ENCODE measurements around the gene NFIA. TPM values are rescaled to one million over a fixed set of nuclear protein-coding genes. Genes with fewer than 3 reads are reported as not detected.
A peak's percentile ranks its signal among the peaks of the same experiment; 100 is the strongest.

Gene NFIA
- total and polyA plus RNA-seq, 9 of the 15 experiments (the other 6 are each of a cell fraction or from before 2014, with no cell fraction given) = 5.3 to 24.9 (median 9.8) TPM

DNA sequence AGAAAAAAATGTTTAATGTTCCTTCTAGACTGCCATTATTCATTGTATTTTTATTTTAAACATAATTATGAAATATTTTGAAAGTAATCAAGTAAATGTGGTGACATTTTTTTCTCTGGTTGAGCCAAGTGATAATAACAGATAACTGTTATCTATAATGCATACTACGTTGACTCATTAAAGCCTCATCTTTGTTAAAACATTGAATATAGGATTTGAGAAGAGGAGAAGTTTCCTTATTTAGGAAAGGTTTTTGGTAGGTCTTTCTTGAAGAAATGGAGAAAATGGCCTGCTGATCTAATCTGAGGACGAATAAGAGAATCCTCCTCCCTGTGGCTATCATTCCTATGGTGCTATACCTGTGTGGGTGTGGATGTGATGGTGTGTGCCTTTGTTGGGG lies 89.0 kb downstream of the NFIA start (continued):
- TF ChIP-seq TAL1 (IDR thresholded peaks at IDR 0.05) (peak; percentile 54), ZNF717 (CRISPR knock-in tag; IDR thresholded peaks at IDR 0.05) (no peak), SRF (CRISPR knock-in tag; IDR thresholded peaks at IDR 0.05) (0 out of 4 replicates have a peak, but pooled peaks of 1 of the 2 experiments have one; percentile 31), CSDE1 (IDR thresholded peaks at IDR 0.05) (0 out of 4 replicates have a peak, but pooled peaks of 1 of the 2 experiments have one; percentile 31), JUND (IDR thresholded peaks at IDR 0.05; ENCODE audit: borderline replicate concordance, low read depth, low read length) (peak; percentile 43; the same call in 1 of the 2 replicates), JUND (tag; IDR thresholded peaks at IDR 0.05; ENCODE audit: borderline replicate concordance, low read depth, low read length) (no peak; the same call in 2 of the 3 replicates), BDP1 (IDR thresholded peaks at IDR 0.05; ENCODE audit: insufficient read depth, insufficient read length) (no peak), GATAD2B (IDR thresholded peaks at IDR 0.05; ENCODE audit: borderline replicate concordance) (0 out of 2 replicates have a peak, but pooled peaks have one; percentile 9), CEBPZ (IDR thresholded peaks at IDR 0.05; ENCODE audit: borderline replicate concordance, low read depth, low read length) (no peak), YBX1 (IDR thresholded peaks at IDR 0.05) (no peak), NELFE (IDR thresholded peaks at IDR 0.05; ENCODE audit: insufficient read depth, insufficient read length) (no peak), ZNF384 (IDR thresholded peaks at IDR 0.05; ENCODE audit: low read depth, low read length) (0 out of 2 replicates have a peak, but pooled peaks have one; percentile 32), STAT5A (IDR thresholded peaks at IDR 0.05; ENCODE audit: borderline replicate concordance, low read length) (0 out of 2 replicates have a peak, but pooled peaks have one; percentile 12), SMARCE1 (IDR thresholded peaks at IDR 0.05) (peak; percentile 33; the same call in 1 of the 2 replicates), SMARCC2 (IDR thresholded peaks at IDR 0.05; ENCODE audit: low read depth) (0 out of 2 replicates have a peak, but pooled peaks have one; percentile 21)
- TF ChIP-seq, protein P1, sequence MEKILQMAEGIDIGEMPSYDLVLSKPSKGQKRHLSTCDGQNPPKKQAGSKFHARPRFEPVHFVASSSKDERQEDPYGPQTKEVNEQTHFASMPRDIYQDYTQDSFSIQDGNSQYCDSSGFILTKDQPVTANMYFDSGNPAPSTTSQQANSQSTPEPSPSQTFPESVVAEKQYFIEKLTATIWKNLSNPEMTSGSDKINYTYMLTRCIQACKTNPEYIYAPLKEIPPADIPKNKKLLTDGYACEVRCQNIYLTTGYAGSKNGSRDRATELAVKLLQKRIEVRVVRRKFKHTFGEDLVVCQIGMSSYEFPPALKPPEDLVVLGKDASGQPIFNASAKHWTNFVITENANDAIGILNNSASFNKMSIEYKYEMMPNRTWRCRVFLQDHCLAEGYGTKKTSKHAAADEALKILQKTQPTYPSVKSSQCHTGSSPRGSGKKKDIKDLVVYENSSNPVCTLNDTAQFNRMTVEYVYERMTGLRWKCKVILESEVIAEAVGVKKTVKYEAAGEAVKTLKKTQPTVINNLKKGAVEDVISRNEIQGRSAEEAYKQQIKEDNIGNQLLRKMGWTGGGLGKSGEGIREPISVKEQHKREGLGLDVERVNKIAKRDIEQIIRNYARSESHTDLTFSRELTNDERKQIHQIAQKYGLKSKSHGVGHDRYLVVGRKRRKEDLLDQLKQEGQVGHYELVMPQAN (IDR thresholded peaks at IDR 0.05; ENCODE audit: borderline replicate concordance) = no peak
